Astrocyte (in vitro differentiated cells and primary cell): ENCODE data around the gene EAPP.

Experiments used
- EZH2 ChIP-seq: IDR thresholded peaks from 2 replicates; pipeline ENCODE4 v1.6.1; 2012; ENCODE audit warnings: mild to moderate bottlenecking, low read length, inconsistent platforms; ENCODE audit not compliant: insufficient read depth
- TF ChIP-seq, protein P1 (sequence below): IDR thresholded peaks from 2 replicates; pipeline ENCODE4 v1.5.1; 2011; ENCODE audit warnings: low read depth, mild to moderate bottlenecking, inconsistent platforms, low read length, moderate library complexity; ENCODE audit not compliant: insufficient read depth

DNA sequence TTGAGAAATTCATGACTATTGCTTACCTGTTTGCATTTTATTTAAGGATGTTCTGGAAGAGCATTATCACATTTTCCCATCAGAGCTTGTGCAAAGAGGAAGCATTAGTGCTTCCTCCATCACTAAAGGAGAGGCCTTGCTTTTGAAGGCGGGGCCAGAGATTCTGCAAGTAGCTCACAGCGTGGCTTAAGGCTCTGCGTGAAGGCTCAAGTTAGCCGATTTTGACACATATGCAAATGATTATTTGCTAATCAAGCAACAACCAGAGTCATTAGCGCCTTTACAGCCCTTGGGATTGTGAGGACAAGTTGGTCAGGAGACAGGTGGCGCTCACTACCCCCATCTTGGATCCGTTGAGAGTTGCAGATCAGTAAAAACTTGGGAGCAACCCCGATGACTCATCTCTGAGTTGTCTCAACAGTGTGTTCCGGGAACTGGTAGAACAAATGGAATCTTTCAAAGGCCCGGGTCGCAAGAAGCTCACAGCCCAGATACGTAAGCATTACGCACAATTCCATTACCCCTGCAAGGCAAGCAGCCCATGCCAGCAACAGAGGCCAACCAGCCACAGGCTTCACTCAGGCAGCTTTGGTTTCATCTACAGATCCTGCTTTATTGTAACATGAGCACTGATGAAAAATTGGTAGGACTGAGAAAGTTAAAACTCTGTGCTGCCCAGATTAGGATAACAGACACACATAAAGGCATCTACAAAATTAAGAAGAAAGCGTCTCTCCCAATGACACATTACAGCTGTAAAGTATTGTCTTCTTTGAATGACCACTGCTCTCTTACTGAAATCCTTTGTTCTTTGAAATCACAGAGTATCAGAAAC, 42.6 kb downstream of the EAPP start:
- TF ChIP-seq, protein P1, sequence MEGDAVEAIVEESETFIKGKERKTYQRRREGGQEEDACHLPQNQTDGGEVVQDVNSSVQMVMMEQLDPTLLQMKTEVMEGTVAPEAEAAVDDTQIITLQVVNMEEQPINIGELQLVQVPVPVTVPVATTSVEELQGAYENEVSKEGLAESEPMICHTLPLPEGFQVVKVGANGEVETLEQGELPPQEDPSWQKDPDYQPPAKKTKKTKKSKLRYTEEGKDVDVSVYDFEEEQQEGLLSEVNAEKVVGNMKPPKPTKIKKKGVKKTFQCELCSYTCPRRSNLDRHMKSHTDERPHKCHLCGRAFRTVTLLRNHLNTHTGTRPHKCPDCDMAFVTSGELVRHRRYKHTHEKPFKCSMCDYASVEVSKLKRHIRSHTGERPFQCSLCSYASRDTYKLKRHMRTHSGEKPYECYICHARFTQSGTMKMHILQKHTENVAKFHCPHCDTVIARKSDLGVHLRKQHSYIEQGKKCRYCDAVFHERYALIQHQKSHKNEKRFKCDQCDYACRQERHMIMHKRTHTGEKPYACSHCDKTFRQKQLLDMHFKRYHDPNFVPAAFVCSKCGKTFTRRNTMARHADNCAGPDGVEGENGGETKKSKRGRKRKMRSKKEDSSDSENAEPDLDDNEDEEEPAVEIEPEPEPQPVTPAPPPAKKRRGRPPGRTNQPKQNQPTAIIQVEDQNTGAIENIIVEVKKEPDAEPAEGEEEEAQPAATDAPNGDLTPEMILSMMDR = peak; percentile 18
- TF ChIP-seq EZH2 = no peak
